HG03108 (cell line): ENCODE measurements around the gene BCAS3.
"Not testable (repeated sequence)": the region's sequence is repeated elsewhere in the genome, so short reads cannot be mapped to it uniquely, and the experiment has no call there.

Experiments
- ATAC-seq: cut with Tn5 transposase; IDR thresholded peaks from one replicate; pipeline ENCODE4 v1.9.1; 2021; ENCODE audit warnings: moderate library complexity; ENCODE audit not compliant: unreplicated experiment

The BCAS3 gene

DNA sequence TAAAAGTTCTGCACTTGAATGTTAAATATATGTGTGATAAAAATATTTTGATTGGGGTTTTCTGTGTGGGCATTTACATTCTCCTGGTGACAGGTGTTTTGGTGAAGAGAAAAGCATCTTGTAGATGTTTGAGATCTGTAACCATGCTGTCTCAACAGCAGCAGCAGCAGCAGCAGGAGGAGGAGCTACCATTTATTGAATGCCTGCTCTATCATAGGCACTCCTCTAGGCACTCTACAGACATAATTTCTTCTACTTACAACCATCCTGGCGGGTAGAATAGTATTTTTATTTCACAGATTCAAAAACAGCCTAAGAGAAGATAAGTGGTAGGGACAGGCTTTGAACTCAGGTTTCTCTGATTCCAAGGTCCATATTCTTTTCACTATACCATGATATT lies 562.3 kb downstream of the BCAS3 start:
- ATAC-seq, result no peak

DNA sequence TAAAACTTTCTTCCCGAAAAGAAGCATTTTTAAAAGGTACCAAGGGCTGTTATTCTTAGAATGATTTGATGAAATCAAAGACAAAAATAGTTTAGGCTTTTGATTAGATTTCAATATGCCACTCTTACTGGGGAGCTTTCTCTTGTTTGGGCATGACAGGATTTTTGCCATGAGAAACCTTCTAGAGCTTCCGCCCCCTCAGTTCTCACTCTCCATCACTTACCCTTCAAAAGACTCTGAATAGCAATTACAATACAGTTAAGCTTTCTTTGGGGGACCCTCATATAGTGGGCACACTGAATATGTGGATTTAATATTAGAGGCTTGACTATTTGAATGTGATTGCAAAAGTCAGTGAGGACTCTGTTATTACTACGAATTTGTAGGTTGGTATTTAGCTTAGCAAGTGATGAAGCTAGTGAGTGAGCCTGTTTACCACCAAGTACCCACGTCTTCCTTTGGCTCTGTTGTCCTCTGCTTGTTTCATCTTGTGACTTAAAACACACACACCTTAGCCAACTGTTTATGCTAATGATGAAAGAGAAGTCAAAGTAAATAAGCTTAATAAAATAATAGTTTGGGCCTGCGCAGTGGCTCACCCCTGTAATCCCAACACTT lies 563.3 kb downstream of the BCAS3 start:
- no peak for ATAC-seq

DNA sequence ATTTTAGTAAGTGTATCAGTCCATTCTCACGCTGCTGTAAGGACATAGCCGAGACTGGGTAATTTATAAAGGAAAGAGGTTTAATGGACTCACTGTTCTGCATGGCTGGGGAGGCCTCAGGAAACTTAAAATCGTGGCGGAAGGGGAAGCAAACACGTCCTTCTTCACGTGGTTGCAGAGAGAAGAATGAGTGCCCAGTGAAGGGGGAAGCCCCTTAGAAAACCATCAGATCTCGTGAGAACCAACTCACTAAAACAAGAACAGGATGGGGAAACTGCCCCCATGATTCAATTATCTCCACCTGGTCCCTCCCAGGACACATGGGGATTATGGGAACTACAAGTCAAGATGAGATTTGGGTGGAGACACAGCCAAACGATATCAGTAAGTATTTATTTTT lies 567.3 kb downstream of the BCAS3 start:
- not testable (repeated sequence) for ATAC-seq

DNA sequence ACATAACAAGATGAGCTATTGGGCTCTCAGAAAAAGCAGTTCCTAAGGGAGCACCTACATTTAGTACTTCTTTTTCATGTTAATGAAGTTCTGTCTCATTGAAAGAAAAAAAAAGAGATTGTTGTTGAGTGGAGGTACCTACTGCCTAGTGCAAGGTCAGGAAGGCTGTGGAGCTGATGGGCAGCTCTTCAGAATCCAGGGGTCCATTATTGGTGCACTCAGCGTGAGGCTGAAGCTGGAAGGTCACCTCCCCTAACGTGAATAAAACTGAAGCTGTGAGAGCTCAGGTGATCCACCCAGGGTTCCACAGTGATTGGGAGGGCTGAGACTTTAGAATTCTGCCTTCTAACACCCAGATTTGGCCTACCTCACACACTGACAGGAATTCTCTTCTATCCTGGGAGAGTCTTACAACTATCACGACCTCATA lies 568.1 kb downstream of the BCAS3 start:
- no peak for ATAC-seq

DNA sequence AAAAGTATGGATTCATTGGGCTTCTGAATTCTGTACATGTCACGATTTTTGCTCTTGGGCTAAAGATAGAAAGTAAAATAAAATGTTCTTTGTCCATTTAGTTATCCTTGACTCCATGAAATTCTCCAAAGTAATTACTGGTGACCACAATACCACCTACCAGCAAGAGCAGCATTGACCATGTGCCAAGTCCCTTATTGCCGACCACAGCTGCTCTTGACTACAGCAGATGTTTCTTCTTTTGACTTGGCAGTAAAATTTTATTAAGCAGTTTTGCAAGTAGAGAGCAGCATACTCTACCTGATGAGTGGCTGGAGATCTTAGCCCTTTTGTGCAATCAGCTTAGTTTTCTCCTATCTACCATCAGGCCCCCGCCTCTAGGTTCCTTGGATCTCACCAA lies 569.8 kb downstream of the BCAS3 start:
- no peak for ATAC-seq

DNA sequence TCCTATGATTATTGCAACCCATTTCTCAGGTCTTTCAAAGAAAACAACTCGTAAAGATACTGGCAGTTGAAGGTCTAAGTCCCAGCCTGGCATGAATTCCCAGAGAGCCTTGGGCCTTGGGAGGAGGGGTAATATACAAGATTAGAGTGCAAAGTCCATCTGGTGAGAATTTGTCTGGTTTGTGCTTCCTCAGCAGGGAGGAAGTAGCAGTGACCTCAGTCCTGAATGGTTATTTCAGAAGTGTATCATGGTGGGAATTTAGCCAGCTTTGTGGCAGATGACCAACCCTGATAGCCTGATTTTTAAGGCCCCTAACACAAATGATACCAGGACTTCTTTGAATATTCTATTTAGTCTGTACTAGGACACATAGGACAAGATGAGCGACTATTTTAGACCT lies 570.7 kb downstream of the BCAS3 start:
- no peak for ATAC-seq

DNA sequence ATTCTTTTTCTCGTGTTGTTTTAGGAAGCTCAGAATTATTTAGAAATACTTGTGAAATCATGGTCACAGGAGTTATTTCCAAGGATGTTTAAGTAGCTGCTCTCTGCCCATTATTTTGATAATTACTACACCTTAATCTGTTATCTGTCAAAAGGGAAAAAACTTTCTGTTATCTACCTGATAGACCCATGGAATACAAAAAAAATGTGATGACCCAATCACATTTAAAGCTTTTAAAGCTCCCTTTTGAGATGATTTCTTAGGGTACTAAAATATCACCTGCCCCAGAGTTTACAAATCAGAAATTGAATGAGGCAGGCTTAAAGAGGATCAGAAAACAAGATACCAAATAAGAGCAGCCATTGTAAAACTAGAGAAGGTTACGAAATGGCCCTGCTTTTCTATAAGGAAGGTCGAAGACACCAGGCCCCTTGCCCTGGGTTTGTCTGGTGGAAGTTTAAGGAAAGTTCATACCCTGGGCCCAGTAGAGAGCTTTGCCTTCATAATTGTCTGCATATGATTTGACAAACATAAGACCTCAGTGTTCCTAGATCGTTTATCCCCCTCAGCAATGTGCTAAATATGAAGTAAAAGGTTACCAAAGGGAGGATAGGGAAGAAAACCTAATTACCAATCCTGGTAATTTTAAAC lies 572.1 kb downstream of the BCAS3 start:
- ATAC-seq, result no peak

DNA sequence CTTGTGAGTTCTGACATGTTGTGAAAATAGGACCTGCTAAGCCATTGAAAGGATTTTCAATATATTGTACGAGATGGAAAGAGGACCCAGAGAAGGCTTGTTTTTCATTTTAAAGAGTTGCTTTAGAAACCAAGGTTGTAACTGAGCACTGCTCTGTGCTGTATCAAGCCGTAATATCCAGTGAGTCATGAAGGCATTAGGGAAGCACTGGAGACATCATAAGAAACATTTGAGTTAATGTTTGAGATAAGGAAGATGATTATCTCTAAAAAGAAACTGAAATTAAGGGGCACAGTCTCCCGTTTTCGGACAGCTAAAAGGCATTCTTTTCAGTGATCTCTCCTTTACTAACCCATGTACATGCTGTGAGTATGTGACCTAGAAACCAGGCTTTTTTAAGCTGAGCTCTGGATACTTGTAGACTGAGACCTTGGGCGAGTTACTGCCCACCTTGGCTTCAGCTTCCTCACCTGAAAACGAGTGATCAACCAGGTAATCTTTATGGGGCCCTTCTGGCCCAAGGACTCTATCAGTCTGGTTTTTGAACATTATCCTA lies 572.8 kb downstream of the BCAS3 start:
- no peak for ATAC-seq

DNA sequence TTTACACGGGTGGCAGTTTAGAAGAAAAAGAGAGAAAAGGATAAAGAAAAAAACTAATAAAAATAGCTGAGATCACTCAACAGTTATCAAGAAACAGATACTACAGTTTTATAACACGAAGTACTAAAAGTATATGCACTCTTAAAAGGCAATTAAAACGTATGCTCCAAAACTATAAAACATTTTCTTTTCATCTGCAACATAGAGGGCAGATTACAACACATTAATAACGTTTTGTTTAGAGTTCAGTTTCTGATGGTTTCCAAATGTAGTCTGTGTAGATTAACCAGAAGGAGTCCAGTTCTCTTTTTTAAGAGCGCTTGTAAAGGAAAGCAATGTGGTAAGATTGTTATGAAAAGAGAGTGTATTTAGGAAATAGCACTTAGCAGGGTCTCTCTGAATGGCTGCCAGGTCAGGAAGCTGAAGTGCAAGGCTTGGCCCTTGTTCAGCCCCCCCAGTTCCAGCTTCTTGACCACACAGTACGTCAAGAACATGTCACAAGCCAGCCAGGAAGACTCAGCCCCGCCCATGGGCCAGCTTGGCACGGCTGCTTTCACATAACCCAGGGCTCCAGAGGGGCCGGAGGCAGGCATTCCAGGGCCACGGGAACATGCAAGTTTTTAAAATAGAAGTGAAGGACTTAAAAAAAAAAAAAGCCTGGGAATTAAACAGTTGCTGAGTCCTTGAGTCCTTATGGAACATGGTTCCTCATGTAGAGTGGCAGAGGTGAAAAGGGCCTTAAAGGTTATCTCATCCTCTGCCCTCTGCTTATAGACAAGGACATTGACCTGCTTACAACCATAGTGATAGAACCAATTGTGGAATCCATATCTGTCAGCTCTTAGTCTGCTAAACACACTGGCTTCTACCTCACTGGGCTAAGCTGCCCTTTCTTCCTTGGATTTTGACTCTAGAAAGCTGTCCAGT lies 574.6 kb downstream of the BCAS3 start:
- ATAC-seq, result no peak

DNA sequence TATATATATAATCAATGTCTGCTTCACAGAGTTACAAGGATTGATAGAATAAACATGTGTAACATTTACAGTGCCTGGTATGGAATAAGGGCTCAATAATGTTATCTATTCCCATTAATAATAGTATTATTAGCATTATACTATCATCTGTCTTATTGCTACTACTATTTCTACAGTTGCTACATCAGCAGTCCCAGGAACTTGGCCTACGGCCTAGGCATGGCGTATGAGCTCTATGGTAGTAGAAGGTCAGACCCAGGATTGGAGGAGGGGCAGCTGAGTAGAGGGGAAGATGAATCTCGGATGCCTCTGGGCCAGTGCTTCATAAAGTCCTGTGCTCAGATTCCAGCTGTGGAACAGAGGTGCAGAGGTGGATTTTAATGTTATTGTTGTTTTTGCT lies 575.7 kb downstream of the BCAS3 start:
- no peak for ATAC-seq

DNA sequence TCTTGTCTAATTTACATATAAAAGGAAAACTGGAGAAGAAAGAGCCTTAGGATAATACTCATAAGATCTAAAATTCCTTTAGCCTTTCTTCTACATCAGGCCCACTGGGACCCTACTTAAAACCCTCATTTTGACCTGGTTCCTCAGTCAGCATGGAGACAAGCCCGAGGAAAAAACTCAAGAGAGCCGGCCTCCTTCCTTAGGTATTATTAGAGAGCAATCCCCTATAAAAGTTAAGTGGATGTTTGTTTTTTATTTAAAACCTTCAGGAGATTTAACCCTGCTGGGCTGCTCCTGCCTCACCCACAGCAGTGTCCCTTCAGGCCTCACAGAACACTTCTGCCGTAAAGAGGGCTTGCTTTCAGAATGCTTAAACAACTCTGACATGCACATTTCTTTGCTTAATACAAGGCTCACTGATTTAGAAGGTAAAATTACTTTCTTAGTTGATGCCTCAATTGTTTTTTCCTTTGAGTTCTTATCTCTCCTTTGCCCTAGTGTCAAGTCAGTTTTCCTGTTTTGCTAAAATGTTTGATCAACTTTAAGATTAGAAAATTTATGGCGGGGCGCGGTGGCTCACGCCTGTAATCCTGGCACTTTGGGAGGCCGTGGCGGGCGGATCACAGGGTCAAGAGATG lies 576.4 kb downstream of the BCAS3 start:
- ATAC-seq, result no peak

DNA sequence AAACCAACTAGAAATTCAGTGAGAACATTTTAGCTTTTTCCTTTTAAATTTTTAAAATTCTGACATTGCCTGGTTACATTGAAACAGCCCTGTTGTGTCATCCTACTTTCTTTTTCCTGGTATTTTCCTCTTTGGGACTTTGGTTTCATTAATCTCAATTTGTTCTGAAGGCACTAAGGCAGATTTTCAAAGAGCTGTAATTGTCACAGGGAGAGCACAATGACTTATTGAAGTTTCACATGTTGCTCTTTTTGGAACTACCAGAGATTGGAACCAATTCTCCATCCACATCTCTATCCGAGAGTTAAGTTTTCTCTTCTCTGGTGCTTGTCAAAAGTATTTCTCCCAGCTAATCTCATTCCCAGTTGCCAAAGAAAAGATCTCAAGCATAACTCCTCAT lies 577.3 kb downstream of the BCAS3 start:
- ATAC-seq, result no peak

DNA sequence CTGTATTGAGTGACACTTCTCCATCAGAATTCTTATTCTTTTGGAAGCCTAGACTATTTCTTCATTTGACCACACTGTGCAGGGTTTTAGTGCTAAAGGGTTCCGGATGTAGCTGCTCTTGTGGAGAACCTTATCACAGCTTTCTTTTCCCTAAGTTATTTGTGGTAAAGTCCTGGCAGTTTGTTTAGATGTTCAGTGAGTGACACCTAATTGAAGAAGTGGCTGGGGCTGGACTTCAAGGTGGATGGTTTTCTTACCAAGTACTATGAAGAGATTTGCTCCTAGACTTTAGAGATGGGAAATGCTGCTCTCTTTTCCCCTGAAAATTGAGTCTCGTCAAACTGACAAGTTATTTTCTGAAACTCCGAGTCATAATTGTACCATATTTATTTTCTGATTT lies 578.0 kb downstream of the BCAS3 start:
- no peak for ATAC-seq

DNA sequence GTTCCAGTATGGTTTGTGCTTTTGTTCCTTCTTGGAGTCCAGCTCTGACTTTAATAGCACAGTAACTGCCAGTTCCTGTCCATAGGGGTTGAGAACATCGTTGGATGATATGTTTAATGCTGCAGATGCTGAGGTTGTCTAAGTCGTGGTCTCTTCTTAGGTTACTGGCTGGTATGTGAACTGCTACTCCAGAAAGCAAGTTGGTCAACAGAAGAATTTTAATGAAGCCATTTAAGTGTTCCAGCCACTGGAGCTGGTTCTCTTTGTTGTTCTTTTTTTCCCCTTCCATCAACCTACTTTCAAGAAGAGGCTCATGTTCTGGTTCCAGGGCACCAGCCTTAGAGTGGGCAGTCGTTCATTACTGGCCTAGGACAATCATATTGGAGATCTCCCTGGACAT lies 581.7 kb downstream of the BCAS3 start:
- no peak for ATAC-seq

DNA sequence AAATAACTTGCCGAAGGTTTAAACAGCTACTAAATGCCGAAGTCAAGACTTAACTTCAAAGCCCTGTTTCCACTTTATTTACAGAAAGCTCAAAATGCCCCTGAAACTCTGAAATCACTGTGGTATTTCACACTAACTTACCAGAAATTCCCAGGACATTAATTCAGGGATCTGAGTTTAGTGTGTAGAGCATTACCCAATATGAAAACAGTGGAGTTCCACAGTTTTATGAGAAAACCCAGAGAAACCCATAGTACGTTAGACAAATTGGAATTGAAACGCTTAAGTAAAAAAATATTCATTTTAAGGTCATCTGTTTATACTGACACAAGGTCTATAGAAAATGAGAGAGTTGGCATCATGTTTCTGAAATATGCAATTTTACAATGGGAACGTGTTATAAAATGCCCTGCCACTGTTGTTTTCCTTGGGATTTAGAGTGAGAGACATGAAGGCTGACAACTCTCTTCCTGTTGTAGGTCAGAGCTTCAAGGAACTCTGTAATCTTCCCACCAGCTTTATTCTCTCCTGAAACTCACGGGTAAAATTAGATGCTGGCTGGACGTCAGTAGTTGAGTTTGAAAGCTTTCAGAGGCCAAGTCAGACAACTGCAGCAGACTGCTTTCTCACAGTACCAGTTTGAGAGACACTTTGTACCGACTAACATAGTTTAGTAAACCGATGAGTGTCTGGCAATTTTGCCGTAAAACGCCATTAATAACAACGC lies 582.6 kb downstream of the BCAS3 start:
- ATAC-seq, result no peak

DNA sequence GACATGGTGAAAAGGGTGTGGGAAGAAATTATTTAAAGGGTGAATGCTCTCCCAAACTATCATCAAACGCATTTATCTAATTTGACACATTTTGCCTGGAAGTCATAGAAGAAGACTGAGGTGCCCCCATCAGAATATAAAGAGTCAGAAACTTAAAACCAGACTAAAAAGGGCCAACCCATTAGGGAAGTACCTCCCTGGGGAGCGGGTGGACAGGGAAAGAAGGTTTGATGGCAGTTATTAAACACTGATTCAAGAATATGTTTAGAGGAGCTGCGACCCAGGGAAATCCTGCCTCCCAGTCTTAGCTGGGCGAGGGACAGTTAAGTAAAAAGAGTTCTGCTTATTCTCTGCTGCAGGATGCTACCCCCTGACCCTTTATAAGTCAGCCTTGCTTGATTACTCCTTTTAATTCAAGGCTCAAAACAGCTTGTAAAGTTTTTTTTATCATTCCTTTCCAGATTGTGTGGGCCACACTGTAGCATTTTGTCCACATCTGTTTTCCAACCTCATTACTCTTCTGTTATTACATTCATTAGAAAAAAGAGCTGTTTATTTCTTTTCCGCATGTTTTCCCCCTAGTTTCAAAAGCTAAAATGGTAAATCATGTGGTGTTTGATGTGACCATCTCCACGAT lies 583.5 kb downstream of the BCAS3 start:
- ATAC-seq, result no peak

DNA sequence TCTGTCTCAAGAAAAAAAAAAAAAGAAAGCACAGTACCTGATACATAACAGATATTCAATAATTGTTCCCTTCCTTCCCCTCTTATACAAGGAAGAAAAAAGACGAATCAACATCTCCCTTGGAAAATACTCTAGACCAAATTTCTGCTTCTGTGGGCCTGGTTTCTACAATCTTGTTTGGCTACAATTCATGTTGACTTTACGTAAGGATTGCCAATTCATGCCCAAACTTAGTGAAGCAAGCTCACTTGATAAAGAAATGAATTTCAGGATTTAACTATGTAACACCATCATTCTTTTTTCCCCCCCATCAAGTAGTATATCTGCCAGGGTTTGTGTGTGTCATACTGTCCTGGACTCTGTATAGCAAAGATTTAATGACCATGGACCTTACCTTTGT lies 587.7 kb downstream of the BCAS3 start:
- no peak for ATAC-seq

DNA sequence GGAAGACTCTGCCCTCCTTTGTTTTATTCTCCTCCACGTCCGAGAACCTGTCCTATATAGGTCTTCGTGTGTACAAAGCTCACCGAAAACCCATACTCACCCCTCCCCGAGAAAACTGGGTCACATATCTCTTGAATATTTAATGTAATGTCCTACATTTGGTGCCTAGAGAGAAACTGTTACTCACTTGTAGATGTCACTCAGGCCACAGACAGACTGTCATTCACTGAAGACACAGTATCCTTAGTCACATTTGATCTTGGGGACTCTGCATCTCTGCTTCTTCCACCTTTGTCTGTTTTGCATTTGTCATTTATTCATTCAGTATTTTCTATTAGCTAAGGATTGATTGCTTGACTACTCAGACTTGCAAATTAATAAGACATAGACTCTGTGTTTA lies 590.2 kb downstream of the BCAS3 start:
- no peak for ATAC-seq

DNA sequence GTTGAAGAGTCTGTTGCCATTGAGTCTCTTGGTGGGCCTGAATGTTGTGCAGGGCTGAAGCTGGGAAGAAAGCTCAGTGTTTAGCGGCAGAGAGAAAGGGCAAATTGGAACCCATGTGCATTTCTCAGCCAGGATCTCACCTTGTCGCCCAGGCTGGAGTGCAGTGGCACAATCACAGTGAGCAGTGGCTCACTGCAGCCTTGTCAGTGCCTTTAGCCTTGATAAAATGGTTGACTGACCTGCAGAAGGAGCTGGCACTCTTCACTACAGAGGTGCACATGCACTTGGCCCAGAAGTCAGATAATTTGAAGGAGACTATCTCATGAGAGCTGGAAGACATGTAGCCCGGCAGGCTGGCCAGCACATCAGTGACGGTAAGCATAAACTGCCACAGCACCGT lies 597.7 kb downstream of the BCAS3 start:
- no peak for ATAC-seq

DNA sequence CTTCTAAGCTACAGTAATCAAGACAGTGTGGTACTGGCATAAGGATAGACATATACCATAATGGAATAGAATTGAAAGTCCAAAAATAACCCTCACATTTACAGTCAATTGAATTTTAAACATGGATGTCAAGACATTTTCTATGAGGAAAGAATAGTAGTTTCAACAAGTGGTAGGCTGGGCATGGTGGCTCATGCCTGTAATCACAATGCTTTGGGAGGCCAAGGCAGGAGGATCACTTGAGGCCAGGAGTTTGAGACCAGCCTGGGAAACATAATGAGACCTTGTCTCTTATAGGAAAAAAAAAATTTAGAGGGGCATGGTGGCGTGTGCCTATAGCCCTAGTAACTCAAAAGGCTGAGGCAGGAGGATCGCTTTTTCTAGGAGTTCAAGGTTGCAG lies 599.2 kb downstream of the BCAS3 start:
- no peak for ATAC-seq
